GM12874 (cell line): ENCODE results near the gene SLC22A1.

Experiments used
- TF ChIP-seq, protein P1 (sequence below): IDR thresholded peaks from 2 replicates; pipeline ENCODE4 v1.5.1; 2011; ENCODE audit warnings: low read depth, mild to moderate bottlenecking, control low read depth, low read length, moderate library complexity; ENCODE audit not compliant: insufficient read depth

Gene SLC22A1

DNA sequence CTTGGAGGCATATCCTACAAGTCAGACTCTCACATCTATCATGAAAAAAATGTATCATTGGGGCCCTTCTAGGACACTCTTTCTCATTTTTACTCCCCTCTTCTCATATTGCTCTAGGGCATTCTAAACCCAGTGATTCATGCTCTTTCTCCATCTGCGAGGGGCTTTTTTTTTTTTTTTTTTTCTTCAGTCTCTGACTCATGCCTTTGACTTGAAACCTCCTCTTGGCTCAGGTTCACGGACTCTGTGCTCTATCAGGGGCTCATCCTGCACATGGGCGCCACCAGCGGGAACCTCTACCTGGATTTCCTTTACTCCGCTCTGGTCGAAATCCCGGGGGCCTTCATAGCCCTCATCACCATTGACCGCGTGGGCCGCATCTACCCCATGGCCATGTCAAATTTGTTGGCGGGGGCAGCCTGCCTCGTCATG lies 17.8 kb downstream of the SLC22A1 start:
- TF ChIP-seq, protein P1, sequence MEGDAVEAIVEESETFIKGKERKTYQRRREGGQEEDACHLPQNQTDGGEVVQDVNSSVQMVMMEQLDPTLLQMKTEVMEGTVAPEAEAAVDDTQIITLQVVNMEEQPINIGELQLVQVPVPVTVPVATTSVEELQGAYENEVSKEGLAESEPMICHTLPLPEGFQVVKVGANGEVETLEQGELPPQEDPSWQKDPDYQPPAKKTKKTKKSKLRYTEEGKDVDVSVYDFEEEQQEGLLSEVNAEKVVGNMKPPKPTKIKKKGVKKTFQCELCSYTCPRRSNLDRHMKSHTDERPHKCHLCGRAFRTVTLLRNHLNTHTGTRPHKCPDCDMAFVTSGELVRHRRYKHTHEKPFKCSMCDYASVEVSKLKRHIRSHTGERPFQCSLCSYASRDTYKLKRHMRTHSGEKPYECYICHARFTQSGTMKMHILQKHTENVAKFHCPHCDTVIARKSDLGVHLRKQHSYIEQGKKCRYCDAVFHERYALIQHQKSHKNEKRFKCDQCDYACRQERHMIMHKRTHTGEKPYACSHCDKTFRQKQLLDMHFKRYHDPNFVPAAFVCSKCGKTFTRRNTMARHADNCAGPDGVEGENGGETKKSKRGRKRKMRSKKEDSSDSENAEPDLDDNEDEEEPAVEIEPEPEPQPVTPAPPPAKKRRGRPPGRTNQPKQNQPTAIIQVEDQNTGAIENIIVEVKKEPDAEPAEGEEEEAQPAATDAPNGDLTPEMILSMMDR: no peak

DNA sequence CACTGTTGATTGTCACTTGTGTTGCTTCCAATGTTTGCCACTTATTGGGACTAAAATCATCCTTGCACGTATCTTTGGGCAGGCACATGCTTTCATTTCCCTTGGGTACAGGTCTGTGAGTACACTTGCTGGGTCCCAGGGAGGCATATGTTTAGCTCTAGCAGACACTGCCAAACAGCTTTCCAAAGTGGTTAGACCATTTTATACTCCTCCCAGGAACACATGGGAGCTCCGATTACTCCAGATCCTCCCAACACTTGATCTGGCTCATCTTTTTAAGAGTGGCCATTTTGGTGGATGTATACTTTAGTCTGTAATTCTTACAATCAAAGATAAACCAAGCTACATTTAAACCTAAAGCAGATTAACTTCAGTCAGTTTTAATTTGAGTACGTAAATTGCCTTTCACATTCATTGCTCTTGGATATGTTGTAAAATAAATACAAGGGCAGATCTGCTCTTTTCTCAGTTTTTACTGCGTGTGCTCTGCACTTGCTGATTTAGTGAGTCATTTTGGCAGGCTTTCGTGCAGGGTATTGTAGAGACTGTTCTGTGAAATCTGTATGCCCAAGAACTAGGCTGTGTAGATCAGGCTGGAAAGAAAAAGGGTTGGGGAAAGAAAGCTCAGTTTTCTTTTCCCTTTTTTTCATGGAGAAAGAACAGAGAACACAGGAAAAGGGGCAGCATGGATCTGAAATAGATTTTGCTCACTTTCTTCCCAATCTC lies 19.5 kb downstream of the SLC22A1 start:
- TF ChIP-seq, protein P1: no peak

DNA sequence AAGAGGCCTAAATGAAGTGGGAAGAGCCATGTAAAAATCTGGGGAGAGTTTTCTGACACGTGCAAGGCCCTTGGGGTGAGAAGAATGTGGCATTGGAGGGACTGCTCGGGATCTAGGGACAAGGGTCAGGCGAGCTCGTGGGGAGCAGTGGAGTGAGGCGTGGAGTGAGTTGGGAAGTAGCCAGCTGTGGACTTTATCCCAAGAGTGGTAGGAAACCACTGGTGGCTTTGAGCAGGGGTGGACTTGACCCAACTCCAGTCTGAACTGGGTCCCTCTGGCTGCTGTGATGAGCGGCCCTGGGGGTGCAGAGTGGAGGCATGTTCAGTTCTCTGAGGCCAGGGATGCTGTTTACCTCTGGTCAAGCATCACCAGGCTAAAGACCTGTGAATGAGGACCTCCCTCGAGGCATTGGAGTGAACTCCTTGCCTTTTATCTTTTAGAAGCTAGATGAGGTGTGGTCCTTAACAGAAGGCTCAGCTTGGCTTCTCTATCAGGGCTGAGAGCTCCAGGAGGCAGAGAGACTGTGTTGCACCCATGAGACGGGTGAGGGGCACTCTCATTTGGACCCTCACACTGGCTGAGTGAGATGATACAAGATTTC lies 20.6 kb downstream of the SLC22A1 start:
- TF ChIP-seq, protein P1: no peak

DNA sequence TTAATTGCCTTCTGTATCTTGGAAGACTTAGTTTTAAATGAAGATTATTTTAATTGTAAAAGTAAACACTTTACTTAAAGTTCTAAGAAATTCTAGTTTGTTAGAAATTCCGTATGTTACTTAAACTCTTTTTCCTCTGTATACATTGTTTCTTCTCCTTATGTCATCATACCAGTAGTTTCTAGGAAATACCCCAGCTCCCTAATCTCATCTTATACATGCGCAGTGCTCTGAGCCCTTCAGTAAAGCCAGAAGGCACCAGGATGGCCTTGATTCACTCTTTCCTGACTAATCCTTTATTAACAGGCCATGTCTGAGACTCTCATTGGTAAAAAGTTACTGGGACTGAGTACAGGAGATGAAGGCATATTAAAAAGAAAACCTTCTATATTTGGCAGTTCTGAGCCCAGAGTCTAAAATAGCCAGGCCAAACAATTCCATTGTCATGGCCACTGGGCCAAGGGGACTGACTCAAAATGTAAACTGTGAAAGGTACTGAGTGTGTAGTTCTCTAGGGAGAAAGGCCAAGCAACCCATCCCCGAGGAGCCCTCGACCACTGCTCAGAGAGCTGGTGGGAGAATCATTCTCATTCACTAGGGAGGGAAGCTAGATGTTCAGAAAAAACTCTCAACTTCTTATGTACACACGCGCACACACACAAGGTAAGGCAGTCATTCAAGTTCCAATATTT lies 25.0 kb downstream of the SLC22A1 start:
- TF ChIP-seq, protein P1: no peak

DNA sequence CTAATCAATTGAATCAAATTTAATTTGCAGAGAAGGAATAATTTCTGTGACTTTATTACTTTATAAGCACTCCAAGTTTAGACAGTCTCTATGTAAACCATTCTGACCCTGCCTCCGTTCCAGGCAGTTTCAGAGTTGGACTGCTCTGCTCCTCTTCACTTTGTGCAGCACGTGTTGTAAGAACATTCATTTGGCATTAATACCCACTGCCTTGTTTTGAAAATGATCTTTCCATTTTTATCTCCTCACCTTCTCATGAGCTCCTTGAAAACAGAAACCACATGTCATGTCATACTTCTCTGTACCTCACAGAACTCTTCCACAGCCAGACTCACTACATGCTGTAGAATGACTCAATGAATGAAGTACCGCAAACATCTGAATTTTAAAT lies 25.5 kb downstream of the SLC22A1 start:
- TF ChIP-seq, protein P1: no peak

DNA sequence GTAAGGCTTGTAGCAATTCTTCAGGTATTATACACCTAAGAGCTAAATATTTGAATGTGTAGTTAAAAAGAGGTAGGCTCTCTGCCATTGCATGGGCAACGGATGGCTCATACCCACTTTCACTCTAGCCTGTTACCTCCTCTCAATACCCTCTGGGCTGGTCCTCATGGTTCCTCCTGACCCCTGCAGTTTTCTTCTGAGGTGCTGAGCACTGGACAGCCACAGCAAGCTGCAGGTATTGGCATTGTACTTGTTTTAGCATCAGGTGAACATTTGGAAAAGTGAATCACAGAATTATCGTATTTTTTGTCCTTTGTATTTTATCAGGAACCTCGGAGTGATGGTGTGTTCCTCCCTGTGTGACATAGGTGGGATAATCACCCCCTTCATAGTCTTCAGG lies 32.9 kb downstream of the SLC22A1 start:
- TF ChIP-seq, protein P1: no peak

DNA sequence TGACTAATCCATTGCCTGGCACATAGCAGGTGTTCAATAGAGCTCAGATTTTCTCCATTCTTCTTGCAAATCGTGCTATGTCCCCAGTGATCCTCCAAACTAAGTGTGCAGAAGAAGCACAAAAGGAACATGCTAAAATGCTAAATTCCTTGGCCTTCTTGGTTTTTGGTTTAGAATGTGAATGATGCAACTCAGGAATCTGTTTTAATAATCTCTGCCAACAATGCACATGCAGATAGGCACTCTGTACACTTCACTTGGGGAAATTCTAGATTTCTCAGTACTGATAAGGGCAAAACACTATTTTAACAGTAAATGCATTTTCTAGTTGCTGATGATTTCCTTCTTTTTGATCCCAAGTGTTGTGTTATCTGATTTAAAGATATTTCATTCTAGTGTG lies 35.2 kb downstream of the SLC22A1 start:
- TF ChIP-seq, protein P1: no peak
